GM12891 (cell line): Measurements from ENCODE around the gene SNCA.

Experiments
- PAX5 ChIP-seq: IDR thresholded peaks from 2 replicates; pipeline ENCODE4 v1.6.1; 2011; ENCODE audit warnings: low read length, moderate library complexity, mild to moderate bottlenecking; ENCODE audit not compliant: insufficient read depth, severe bottlenecking
- POLR2A ChIP-seq: IDR thresholded peaks from 2 replicates; pipeline ENCODE4 v1.6.1; 2011; ENCODE audit warnings: low read depth, low read length, control low read depth
- POLR2AphosphoS5 ChIP-seq: IDR thresholded peaks from 2 replicates; pipeline ENCODE4 v1.6.1; 2011; ENCODE audit warnings: low read depth, low read length, control low read depth
- POU2F2 ChIP-seq: IDR thresholded peaks from 2 replicates; pipeline ENCODE4 v1.6.1; 2011; ENCODE audit warnings: low read depth, mild to moderate bottlenecking, control low read depth, low read length, moderate library complexity
- TAF1 ChIP-seq: IDR thresholded peaks from 2 replicates; pipeline ENCODE4 v1.6.1; 2011; ENCODE audit warnings: low read depth, low read length, control low read depth

DNA sequence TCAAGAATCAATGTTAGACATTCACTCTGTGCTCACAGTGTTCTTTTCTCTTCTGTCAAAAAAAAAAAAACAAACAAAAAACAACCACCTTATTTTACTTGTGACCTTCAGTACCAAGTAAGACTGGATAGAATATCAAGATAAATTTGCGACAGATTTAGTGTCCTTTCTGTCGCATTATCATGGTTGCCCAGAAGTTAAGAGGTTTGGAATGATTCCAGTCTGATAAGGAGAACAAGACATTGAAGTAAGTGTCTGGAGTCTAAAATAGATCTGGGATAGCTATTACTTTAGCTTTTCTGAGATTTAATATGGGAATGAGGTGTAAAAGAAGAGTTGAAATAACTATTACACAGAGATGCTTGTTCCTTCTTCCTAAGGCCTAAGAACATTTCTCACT lies 31.7 kb downstream of the SNCA start:
- TF ChIP-seq TAF1 = no peak
- TF ChIP-seq POLR2A = no peak
- TF ChIP-seq POU2F2 = no peak
- no peak for TF ChIP-seq POLR2AphosphoS5
- TF ChIP-seq PAX5 = no peak
